HepG2 (cell line): ENCODE data around the gene STX2. TPM values are rescaled to one million over a fixed set of nuclear protein-coding genes. Genes with fewer than 3 reads are reported as not detected.

Experiments used
- ADNP ChIP-seq: sonication (generic); formaldehyde crosslinking; IDR thresholded peaks from 2 replicates; pipeline ENCODE4 v1.4.0; 2020; ENCODE audit warnings: missing genetic modification reagents
- ARID4A ChIP-seq: sonication (generic); formaldehyde crosslinking; IDR thresholded peaks from 2 replicates; pipeline ENCODE4 v1.5.0; 2020; ENCODE audit warnings: mild to moderate bottlenecking, missing genetic modification reagents, borderline replicate concordance
- BORCS8-MEF2B ChIP-seq: sonication (generic); formaldehyde crosslinking; IDR thresholded peaks from 2 replicates; pipeline ENCODE4 v1.8.0; 2022; ENCODE audit warnings: mild to moderate bottlenecking, missing genetic modification reagents
- FOXO4 ChIP-seq: sonication (generic); formaldehyde crosslinking; conservative IDR thresholded peaks from 2 replicates; pipeline ENCODE4 v1.8.1; 2023; ENCODE audit warnings: missing genetic modification reagents
- HIVEP1 ChIP-seq: sonication (generic); formaldehyde crosslinking; IDR thresholded peaks from 2 replicates; pipeline ENCODE4 v1.4.0; 2020; ENCODE audit warnings: mild to moderate bottlenecking, missing genetic modification reagents
- KDM5B ChIP-seq: sonication (generic); formaldehyde crosslinking; IDR thresholded peaks from 2 replicates; pipeline ENCODE4 v1.4.0; 2020; ENCODE audit warnings: missing genetic modification reagents, mild to moderate bottlenecking, borderline replicate concordance
- MAX ChIP-seq: IDR thresholded peaks from 2 replicates; pipeline ENCODE4 v1.6.1; 2012; ENCODE audit warnings: inconsistent platforms
- NPAS2 ChIP-seq: sonication (generic); formaldehyde crosslinking; IDR thresholded peaks from 2 replicates; pipeline ENCODE4 v1.8.0; 2022; ENCODE audit warnings: mild to moderate bottlenecking, missing genetic modification reagents, borderline replicate concordance
- PAWR ChIP-seq: sonication (generic); formaldehyde crosslinking; IDR thresholded peaks from 2 replicates; pipeline ENCODE4 v1.4.0; 2020; ENCODE audit warnings: missing genetic modification reagents, mild to moderate bottlenecking, borderline replicate concordance
- PBX2 ChIP-seq: IDR thresholded peaks from 2 replicates; pipeline ENCODE4 v1.6.1; 2016; ENCODE audit warnings: control low read depth
- PLRG1 ChIP-seq: fragments of 450-650 bp; conservative IDR thresholded peaks from 2 replicates; pipeline ENCODE4 v1.6.1; 2016
- POGZ ChIP-seq: sonication (generic); formaldehyde crosslinking; IDR thresholded peaks from 2 replicates; pipeline ENCODE4 v1.4.0; 2020; ENCODE audit warnings: mild to moderate bottlenecking, missing genetic modification reagents
- POLR2A ChIP-seq, 2 experiments: IDR thresholded peaks; 2 replicates each; pipeline ENCODE4 v1.6.1; 2011; ENCODE audit warnings: low read depth in 2 of 2, low read length in 2 of 2, mild to moderate bottlenecking in 1 of 2, moderate library complexity in 1 of 2; ENCODE audit not compliant: insufficient read depth in 1 of 2
- RBFOX2 ChIP-seq: fragments of 200-400 bp; formaldehyde crosslinking; IDR thresholded peaks from 2 replicates; pipeline ENCODE4 v1.6.1; 2017; ENCODE audit warnings: low read depth, mild to moderate bottlenecking, low read length
- SMAD9 ChIP-seq: sonication (generic); formaldehyde crosslinking; IDR thresholded peaks from 2 replicates; pipeline ENCODE4 v1.5.1; 2020; ENCODE audit warnings: mild to moderate bottlenecking, missing genetic modification reagents
- TAF15 ChIP-seq: fragments of 200-400 bp; formaldehyde crosslinking; IDR thresholded peaks from one replicate; pipeline ENCODE4 v1.6.1; 2018; ENCODE audit warnings: mild to moderate bottlenecking, low read depth, low read length; ENCODE audit not compliant: poor library complexity, severe bottlenecking
- TARDBP ChIP-seq: sonication (generic); formaldehyde crosslinking; IDR thresholded peaks from 2 replicates; pipeline ENCODE4 v1.8.0; 2022; ENCODE audit warnings: mild to moderate bottlenecking, missing genetic modification reagents
- ZBTB26 ChIP-seq: IDR thresholded peaks from 2 replicates; pipeline ENCODE4 v1.6.1; 2016; ENCODE audit warnings: missing compliant biosample characterization, missing genetic modification reagents, borderline replicate concordance
- ZNF331 ChIP-seq: sonication (generic); formaldehyde crosslinking; IDR thresholded peaks from 2 replicates; pipeline ENCODE4 v1.4.0; 2020; ENCODE audit warnings: missing genetic modification reagents
- ZNF572 ChIP-seq: sonication (generic); formaldehyde crosslinking; IDR thresholded peaks from 2 replicates; pipeline ENCODE4 v1.5.1; 2020; ENCODE audit warnings: mild to moderate bottlenecking, missing genetic modification reagents
- polyA plus RNA-seq, 8 experiments: library from polyadenylated mRNA; depleted of rRNA in 3 of 8; stranded (reverse) in 7 of 8; unstranded in 1 of 8; fragments of >200 nt; fragmentation: Illumina TruSeq in 4 of 8; extraction: Trizol in 4 of 8; gene quantifications; 2 replicates each; pipeline versions ENCODE4 v1.2.1 to v1.2.3, GENCODE V29; 2011 to 2016; ENCODE audit warnings: low read depth in 4 of 8, missing spikeins in 1 of 8, mixed read lengths in 1 of 8; ENCODE audit not compliant: insufficient read depth in 1 of 8
- total RNA-seq, 5 experiments: library from RNA; depleted of rRNA; stranded (reverse); fragments of >200 nt; fragmentation: Illumina TruSeq; extraction: Trizol; gene quantifications; 2 replicates each; pipeline ENCODE4 v1.2.3, GENCODE V29; 2016; ENCODE audit warnings: low read depth in 1 of 5

STX2 gene
- total and polyA plus RNA-seq, 2 of the 13 experiments (the other 11 are each of a cell fraction or from before 2014, with no cell fraction given), result 13.4 to 25.1 TPM

GRCh38 chr12:130838951-130839769, at the start of gene STX2 (continued):
- TF ChIP-seq KDM5B (CRISPR knock-in tag), result peak; percentile 74; the same call in 1 of the 2 replicates
- no peak for TF ChIP-seq PLRG1
- TF ChIP-seq ADNP (CRISPR knock-in tag), result no peak
- no peak for TF ChIP-seq ZNF572 (CRISPR knock-in tag)
- TF ChIP-seq SMAD9, result 0 out of 2 replicates have a peak, but pooled peaks have one; percentile 59
- TF ChIP-seq ZNF331 (CRISPR knock-in tag), result peak; percentile 15; the same call in 1 of the 2 replicates
- peak; percentile 37; the same call in 1 of the 2 replicates for TF ChIP-seq ZBTB26 (CRISPR knock-in tag)
- 0 out of 2 replicates have a peak, but pooled peaks have one; percentile 28 for TF ChIP-seq HIVEP1
- TF ChIP-seq POLR2A (IDR thresholded peaks at IDR 0.05; ENCODE audit: insufficient read depth in 1 of 2, low read depth in 2 of 2, low read length in 2 of 2), result peak in 1 of 2 experiments; percentile 43; a peak in 1 of 4 replicates
- TF ChIP-seq MAX, result peak; percentile 82
- TF ChIP-seq BORCS8-MEF2B (CRISPR knock-in tag), result 0 out of 2 replicates have a peak, but pooled peaks have one; percentile 33
- 0 out of 2 replicates have a peak, but pooled peaks have one; percentile 27 for TF ChIP-seq PAWR (CRISPR knock-in tag)
- TF ChIP-seq TARDBP, result 0 out of 2 replicates have a peak, but pooled peaks have one; percentile 35
- TF ChIP-seq PBX2 (CRISPR knock-in tag), result no peak
- no peak for TF ChIP-seq TAF15
- no peak for TF ChIP-seq FOXO4
- 0 out of 2 replicates have a peak, but pooled peaks have one; percentile 14 for TF ChIP-seq POGZ
- TF ChIP-seq ARID4A (CRISPR knock-in tag), result peak; percentile 78; the same call in 1 of the 2 replicates
- TF ChIP-seq NPAS2 (CRISPR knock-in tag), result no peak
- peak; percentile 52; the same call in 1 of the 2 replicates for TF ChIP-seq RBFOX2
